ENCODE results near the gene ASF1B. TPM values are rescaled to one million over a fixed set of nuclear protein-coding genes. Genes with fewer than 3 reads are reported as not detected.

Gene ASF1B
- total RNA-seq, 2 donors from 2014 or later = 1.5 to 1.9 TPM

GRCh38 chr19:14105680-14106079, 30.7 kb downstream of the ASF1B start:
- no peak for ATAC-seq
- Mint-ChIP-seq H3K4me1 (no peaks in the 10 kb centered on the region), H3K36me3 (ENCODE audit: low read depth) (no peaks in the 10 kb centered on the region), H3K27me3 (no peaks in the 10 kb centered on the region), H3K4me3 (no peak overlapping the region), H3K27ac (no peak overlapping the region)
- no peak for DNase-seq
- H3K9me3 ChIP-seq (ENCODE audit: control insufficient read depth, low read length, poor library complexity, severe bottlenecking) = no peaks in the 10 kb centered on the region

DNA sequence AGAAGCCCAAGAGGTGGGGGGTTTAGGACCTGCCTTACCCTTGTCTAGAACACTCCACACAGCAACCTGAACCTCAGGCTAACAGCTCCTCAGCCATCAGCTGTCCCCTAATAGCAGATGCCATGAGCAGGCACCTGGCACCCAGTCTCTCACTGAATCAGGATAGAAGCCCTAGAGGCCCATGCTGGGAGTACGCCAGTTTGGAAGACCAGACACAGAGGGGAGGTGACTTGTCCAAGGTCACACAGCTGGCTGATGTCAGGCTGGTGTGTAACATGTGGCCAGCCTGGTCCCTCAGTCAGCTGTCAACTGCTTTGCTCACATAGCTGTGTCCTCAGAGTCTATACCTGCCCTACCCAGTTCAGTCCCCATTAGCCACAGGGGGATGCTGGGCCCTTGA, 33.1 kb downstream of the ASF1B start:
- Mint-ChIP-seq H3K36me3 (ENCODE audit: low read depth) (no peaks in the 10 kb centered on the region), H3K4me3 (no peak overlapping the region), H3K27ac (no peak overlapping the region), H3K4me1 (no peaks in the 10 kb centered on the region), H3K27me3 (no peaks in the 10 kb centered on the region)
- no peaks in the 10 kb centered on the region for H3K9me3 ChIP-seq (ENCODE audit: control insufficient read depth, low read length, poor library complexity, severe bottlenecking)
- ATAC-seq (no peak), DNase-seq (no peak)

- ATAC-seq (no peak), DNase-seq (no peak)
- no peaks in the 10 kb centered on the region for H3K9me3 ChIP-seq (ENCODE audit: control insufficient read depth, low read length, poor library complexity, severe bottlenecking)
- Mint-ChIP-seq H3K4me1 (no peaks in the 10 kb centered on the region), H3K27ac (no peak overlapping the region), H3K36me3 (ENCODE audit: low read depth) (no peaks in the 10 kb centered on the region), H3K4me3 (no peak overlapping the region), H3K27me3 (no peaks in the 10 kb centered on the region)
These were observed 33.6 kb downstream of the ASF1B start for GRCh38 chr19:14102756-14103155.

GRCh38 chr19:14102102-14102696, 34.2 kb downstream of the ASF1B start:
- ATAC-seq (no peak), DNase-seq (no peak)
- H3K9me3 ChIP-seq (ENCODE audit: control insufficient read depth, low read length, poor library complexity, severe bottlenecking) = no peaks in the 10 kb centered on the region
- H3K4me1 Mint-ChIP-seq = no peaks in the 10 kb centered on the region
- H3K27ac Mint-ChIP-seq = no peak overlapping the region
- H3K27me3 Mint-ChIP-seq = no peaks in the 10 kb centered on the region
- H3K4me3 Mint-ChIP-seq = no peak overlapping the region
- no peaks in the 10 kb centered on the region for H3K36me3 Mint-ChIP-seq (ENCODE audit: low read depth)

GRCh38 chr19:14101003-14101545, 35.3 kb downstream of the ASF1B start:
- Mint-ChIP-seq H3K27ac (no peak overlapping the region), H3K4me3 (no peak overlapping the region), H3K27me3 (no peaks in the 10 kb centered on the region), H3K36me3 (ENCODE audit: low read depth) (no peaks in the 10 kb centered on the region), H3K4me1 (no peaks in the 10 kb centered on the region)
- ATAC-seq (no peak), DNase-seq (no peak)
- H3K9me3 ChIP-seq (ENCODE audit: control insufficient read depth, low read length, poor library complexity, severe bottlenecking) = no peaks in the 10 kb centered on the region

GRCh38 chr19:14097532-14098151, 38.7 kb downstream of the ASF1B start:
- Mint-ChIP-seq H3K4me1 (no peaks in the 10 kb centered on the region), H3K4me3 (no peak overlapping the region), H3K27ac (no peak overlapping the region), H3K27me3 (no peaks in the 10 kb centered on the region), H3K36me3 (ENCODE audit: low read depth) (no peaks in the 10 kb centered on the region)
- DNase-seq (no peak), ATAC-seq (no peak)
- H3K9me3 ChIP-seq (ENCODE audit: control insufficient read depth, low read length, poor library complexity, severe bottlenecking) = no peaks in the 10 kb centered on the region

DNA sequence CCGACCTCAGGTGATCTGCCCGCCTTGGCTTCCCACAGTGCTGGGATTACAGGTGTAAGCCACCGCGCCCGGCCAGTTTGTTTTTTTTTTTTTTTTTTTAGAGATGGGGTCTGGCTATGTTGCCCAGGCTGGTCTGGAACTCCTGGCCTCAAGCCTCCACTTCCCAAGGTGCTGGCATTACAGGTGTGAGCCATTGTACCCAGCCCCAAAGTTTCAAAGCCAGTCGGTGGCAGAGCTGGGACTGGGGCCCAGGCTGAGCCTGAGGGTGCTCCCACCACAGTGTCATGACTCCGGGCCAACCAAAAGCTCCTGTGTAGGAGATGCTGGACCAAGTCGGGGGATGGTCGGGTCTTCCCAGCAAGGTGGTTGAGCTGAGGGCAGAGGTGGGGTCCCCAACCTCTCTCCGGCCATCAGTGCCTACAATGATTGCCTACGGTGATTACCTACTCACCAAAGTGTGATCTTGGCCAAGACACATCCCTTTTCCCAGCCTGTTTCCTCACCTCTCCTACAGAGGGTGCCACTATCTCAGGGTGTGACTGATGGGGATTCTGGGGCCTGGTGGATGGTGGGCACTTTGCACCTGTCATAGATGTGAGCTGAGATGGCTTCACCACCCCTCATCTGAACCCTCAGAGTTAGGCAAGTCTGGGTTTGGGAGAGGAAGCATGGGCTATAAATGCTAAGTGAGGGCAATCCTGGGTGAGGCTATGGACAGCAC, 40.0 kb downstream of the ASF1B start:
- Mint-ChIP-seq H3K36me3 (ENCODE audit: low read depth) (no peaks in the 10 kb centered on the region), H3K27ac (no peak overlapping the region), H3K27me3 (no peaks in the 10 kb centered on the region), H3K4me3 (no peak overlapping the region), H3K4me1 (peaks cover 7% of the 10 kb centered on the region)
- no peaks in the 10 kb centered on the region for H3K9me3 ChIP-seq (ENCODE audit: control insufficient read depth, low read length, poor library complexity, severe bottlenecking)
- DNase-seq = no peak
- ATAC-seq = no peak

- H3K27ac Mint-ChIP-seq = no peak overlapping the region
- H3K4me3 Mint-ChIP-seq = no peak overlapping the region
- H3K9me3 ChIP-seq (ENCODE audit: control insufficient read depth, low read length, poor library complexity, severe bottlenecking) = no peaks in the 10 kb centered on the region
- no peaks in the 10 kb centered on the region for H3K27me3 Mint-ChIP-seq
- DNase-seq = no peak
- no peak for ATAC-seq
- no peaks in the 10 kb centered on the region for H3K36me3 Mint-ChIP-seq (ENCODE audit: low read depth)
- H3K4me1 Mint-ChIP-seq = peaks cover 8% of the 10 kb centered on the region
These were observed 41.5 kb downstream of the ASF1B start for GRCh38 chr19:14094854-14095253.

DNA sequence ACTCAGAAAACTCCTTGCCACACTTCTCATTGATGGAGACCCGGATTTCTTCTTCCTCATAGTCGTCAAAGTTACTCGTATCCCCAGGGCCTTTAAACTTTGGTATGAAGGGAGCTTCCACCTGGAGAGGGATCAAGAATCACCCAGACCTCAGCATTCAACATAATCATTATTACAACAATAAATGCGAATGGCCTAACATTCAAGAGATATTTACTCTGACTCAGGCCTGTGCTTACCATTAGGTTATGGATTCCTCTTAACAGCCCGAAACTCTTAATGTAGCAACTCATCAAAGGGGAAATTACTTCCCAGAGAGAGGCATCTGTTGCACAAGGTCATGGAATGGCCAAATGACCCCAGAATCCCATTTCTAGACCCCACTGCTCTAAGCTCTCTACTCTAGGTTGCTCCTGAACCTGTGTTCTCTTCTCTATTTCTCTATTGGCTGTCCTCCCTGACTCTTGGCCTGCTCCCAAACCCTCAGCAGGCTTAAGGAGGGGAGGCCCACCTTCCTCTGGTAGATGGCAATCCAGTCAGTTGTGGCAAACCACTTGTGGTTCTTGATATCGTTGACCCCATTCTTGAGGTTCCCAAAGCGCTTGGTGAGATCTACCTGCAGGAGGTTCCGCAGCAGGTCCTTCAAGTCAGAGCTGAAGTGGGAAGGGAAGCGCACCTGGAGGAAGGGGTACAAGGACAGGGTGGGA, 43.1 kb downstream of the ASF1B start:
- peaks cover 3% of the 10 kb centered on the region for H3K36me3 Mint-ChIP-seq (ENCODE audit: low read depth)
- no peaks in the 10 kb centered on the region for H3K27me3 Mint-ChIP-seq
- peak overlapping the region; percentile 22 for H3K4me3 Mint-ChIP-seq
- H3K9me3 ChIP-seq (ENCODE audit: control insufficient read depth, low read length, poor library complexity, severe bottlenecking) = no peaks in the 10 kb centered on the region
- no peak for ATAC-seq
- H3K27ac Mint-ChIP-seq = no peak overlapping the region
- H3K4me1 Mint-ChIP-seq = peaks cover 12% of the 10 kb centered on the region
- DNase-seq = no peak

DNA sequence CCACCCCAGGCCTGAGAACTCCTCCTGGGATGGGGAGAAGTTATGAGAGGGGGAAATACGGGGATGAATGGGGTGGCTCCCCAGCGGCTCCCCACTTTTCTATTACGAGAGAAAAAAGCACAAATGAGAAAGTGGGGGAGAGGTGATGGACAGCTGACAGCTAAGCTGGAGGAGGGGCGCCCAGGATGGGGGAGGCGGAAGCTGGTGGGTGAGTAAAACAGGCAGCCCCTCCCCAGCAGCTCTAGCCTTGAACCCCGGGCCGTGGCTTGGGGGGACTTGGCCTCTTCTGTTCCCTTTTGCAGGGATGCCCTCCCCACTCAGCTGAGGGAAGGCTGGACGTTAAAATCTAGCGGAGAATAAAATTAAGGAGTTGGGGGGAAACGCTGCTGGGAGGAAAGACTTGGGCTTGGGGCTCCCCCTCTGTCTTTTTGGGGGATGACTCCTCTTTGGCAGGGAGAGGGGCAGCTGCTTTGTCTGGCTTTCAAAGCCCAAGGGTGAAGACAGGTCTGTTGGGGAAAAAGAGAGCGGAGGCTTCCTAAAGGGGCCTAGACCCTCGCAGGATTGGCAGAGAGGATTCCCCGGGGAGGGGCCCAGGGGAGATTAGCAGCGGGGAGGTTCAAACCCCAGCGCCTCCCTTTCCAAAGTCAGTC, 44.5 kb downstream of the ASF1B start:
- peak overlapping the region; percentile 95 for H3K27ac Mint-ChIP-seq
- H3K36me3 Mint-ChIP-seq (ENCODE audit: low read depth) = peaks cover 3% of the 10 kb centered on the region
- H3K4me1 Mint-ChIP-seq = peaks cover 12% of the 10 kb centered on the region
- peak overlapping the region; percentile 98 for H3K4me3 Mint-ChIP-seq
- no peaks in the 10 kb centered on the region for H3K27me3 Mint-ChIP-seq
- ATAC-seq = no peak
- H3K9me3 ChIP-seq (ENCODE audit: control insufficient read depth, low read length, poor library complexity, severe bottlenecking) = no peaks in the 10 kb centered on the region
- DNase-seq = no peak

DNA sequence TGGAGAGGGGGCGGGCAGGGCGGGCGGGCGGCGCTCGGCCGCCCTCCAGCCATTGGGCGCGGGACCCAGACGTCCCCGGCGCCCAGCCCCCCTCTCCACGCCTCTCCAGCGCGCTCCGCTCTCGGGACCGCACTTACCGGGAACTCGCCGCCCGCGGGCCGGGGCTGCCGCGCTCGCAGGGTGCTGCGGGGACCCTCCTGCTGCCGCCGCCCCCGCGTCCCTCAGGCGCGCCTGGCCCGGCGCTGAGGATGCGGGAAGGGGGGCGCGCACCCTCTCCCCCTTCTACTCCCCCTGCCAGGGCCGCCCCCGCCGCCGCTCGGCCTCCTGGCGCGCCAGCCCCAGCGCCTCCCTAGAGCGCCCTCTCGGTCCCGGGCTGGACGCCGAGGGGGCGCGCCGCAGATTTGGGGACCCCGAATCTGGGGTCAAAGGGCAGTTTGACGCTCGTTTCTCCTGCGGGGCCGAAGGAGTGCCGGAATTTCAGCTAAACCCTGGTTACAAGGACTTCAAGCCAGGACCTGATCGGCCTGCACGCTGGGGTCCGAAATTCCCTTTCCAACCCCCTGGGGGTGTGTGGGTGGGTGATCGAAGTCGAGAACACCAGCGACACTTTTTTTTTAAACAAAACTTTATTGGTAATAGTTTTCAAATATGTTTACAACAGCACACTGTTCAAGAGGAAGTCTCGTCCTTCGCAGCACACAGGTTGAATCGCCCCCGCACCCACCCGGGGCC, 45.1 kb downstream of the ASF1B start:
- ATAC-seq (peak; percentile 67), DNase-seq (peak in 2 of 3 donors; percentile 48 to 63)
- H3K9me3 ChIP-seq (ENCODE audit: control insufficient read depth, low read length, poor library complexity, severe bottlenecking) = no peaks in the 10 kb centered on the region
- no peaks in the 10 kb centered on the region for H3K27me3 Mint-ChIP-seq
- H3K4me3 Mint-ChIP-seq = peak overlapping the region; percentile 98
- peak overlapping the region; percentile 95 for H3K27ac Mint-ChIP-seq
- peaks cover 3% of the 10 kb centered on the region for H3K36me3 Mint-ChIP-seq (ENCODE audit: low read depth)
- peaks cover 12% of the 10 kb centered on the region for H3K4me1 Mint-ChIP-seq

- Mint-ChIP-seq H3K36me3 (ENCODE audit: low read depth) (peaks cover 3% of the 10 kb centered on the region), H3K27ac (peak within 1 kb of the TSS; percentile 95), H3K4me1 (peaks cover 12% of the 10 kb centered on the region), H3K27me3 (no peaks in the 10 kb centered on the region), H3K4me3 (peak within 1 kb of the TSS; percentile 98)
- peak; percentile 74 for ATAC-seq
- no peaks in the 10 kb centered on the region for H3K9me3 ChIP-seq (ENCODE audit: control insufficient read depth, low read length, poor library complexity, severe bottlenecking)
- DNase-seq = peak; percentile 58 to 83 (median 82)
These were observed 45.8 kb downstream of the ASF1B start, which contains the start of gene SAMD1 for GRCh38 chr19:14090509-14091080. Gene SAMD1 (minus strand): TSS chr19:14090751.

Measured in T-helper 17 cell (primary cell).